DMS53 treated with DMSO at 0.1 percent for 48 hours (cell line): ENCODE measurements around the gene KNTC1.
A peak's percentile ranks its signal among the peaks of the same experiment; 100 is the strongest.
"Not testable (repeated sequence)": the region's sequence is repeated elsewhere in the genome, so short reads cannot be mapped to it uniquely, and the experiment has no call there.

Experiments used
- DNase-seq: peaks from one replicate; lab custom pipeline; 2025; ENCODE audit not compliant: unreplicated experiment; lab: John Stamatoyannopoulos, UW

The KNTC1 gene

GRCh38 chr12:122526683-122527477 lies at the start of gene KNTC1, which contains the start of gene RSRC2:
Gene KNTC1 (plus strand): TSS chr12:122527249. CDS start chr12:122530064, 2,815 bp downstream.
Gene RSRC2 (minus strand): TSS chr12:122526936. CDS start chr12:122526853, 83 bp downstream.
- peak; percentile 99 for DNase-seq

GRCh38 chr12:122480753-122481152 lies 46.3 kb upstream of the KNTC1 start:
- DNase-seq, result no peak

GRCh38 chr12:122481861-122482260 lies 45.2 kb upstream of the KNTC1 start:
- no peak for DNase-seq

GRCh38 chr12:122483969-122484368 lies 43.1 kb upstream of the KNTC1 start:
- no peak for DNase-seq

- not testable (repeated sequence) for DNase-seq
Measured at GRCh38 chr12:122484385-122484784, 42.7 kb upstream of the KNTC1 start.

GRCh38 chr12:122486360-122486759 lies 40.7 kb upstream of the KNTC1 start:
- DNase-seq, result not testable (repeated sequence)

- DNase-seq, result no peak
Measured at GRCh38 chr12:122486805-122487426, 40.1 kb upstream of the KNTC1 start.

GRCh38 chr12:122487807-122488206 lies 39.2 kb upstream of the KNTC1 start:
- DNase-seq, result not testable (repeated sequence)

GRCh38 chr12:122489038-122489437 lies 38.0 kb upstream of the KNTC1 start:
- no peak for DNase-seq

GRCh38 chr12:122491991-122492390 lies 35.1 kb upstream of the KNTC1 start:
- DNase-seq, result no peak

- not testable (repeated sequence) for DNase-seq
Measured at GRCh38 chr12:122493222-122493621, 33.8 kb upstream of the KNTC1 start.

- no peak for DNase-seq
Measured at GRCh38 chr12:122495258-122495657, 31.8 kb upstream of the KNTC1 start.

- peak; percentile 26 for DNase-seq
Measured at GRCh38 chr12:122499991-122500684, 26.9 kb upstream of the KNTC1 start.

GRCh38 chr12:122500685-122501488 lies 26.2 kb upstream of the KNTC1 start, which contains the start of gene ZCCHC8:
Gene ZCCHC8 (minus strand): TSS chr12:122500932. CDS start chr12:122500840, 92 bp downstream.
- peak; percentile 99 for DNase-seq

- no peak for DNase-seq
Measured at GRCh38 chr12:122501489-122501989, 25.5 kb upstream of the KNTC1 start.

GRCh38 chr12:122503147-122503751 lies 23.8 kb upstream of the KNTC1 start:
- no peak for DNase-seq

- DNase-seq, result no peak
Measured at GRCh38 chr12:122503783-122504590, 23.1 kb upstream of the KNTC1 start.

- no peak for DNase-seq
Measured at GRCh38 chr12:122505419-122506051, 21.5 kb upstream of the KNTC1 start.
